ENCODE measurements around the gene LILRB4.

DNA sequence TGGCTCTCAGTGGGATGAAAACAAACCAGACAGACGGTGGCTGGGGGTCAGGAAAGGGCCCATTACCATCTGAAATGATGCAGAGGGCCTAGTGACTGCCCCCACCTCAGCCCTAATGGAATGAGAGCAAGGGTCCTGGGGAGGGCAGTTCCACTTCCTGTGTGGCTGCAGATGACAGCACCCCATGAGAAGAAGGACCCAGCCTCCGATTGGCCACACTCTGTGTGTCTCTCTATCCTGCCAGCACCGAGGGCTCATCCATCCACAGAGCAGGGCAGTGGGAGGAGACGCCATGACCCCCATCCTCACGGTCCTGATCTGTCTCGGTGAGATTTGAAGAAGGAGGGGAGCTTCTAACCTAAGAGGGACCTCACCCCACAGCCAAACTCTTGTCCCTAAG is 32.0 kb upstream of the LILRB4 start:
- TF ChIP-seq, protein P1, sequence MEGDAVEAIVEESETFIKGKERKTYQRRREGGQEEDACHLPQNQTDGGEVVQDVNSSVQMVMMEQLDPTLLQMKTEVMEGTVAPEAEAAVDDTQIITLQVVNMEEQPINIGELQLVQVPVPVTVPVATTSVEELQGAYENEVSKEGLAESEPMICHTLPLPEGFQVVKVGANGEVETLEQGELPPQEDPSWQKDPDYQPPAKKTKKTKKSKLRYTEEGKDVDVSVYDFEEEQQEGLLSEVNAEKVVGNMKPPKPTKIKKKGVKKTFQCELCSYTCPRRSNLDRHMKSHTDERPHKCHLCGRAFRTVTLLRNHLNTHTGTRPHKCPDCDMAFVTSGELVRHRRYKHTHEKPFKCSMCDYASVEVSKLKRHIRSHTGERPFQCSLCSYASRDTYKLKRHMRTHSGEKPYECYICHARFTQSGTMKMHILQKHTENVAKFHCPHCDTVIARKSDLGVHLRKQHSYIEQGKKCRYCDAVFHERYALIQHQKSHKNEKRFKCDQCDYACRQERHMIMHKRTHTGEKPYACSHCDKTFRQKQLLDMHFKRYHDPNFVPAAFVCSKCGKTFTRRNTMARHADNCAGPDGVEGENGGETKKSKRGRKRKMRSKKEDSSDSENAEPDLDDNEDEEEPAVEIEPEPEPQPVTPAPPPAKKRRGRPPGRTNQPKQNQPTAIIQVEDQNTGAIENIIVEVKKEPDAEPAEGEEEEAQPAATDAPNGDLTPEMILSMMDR (IDR thresholded peaks at IDR 0.05), result no peak
- TF ChIP-seq EZH2 (IDR thresholded peaks at IDR 0.05) (no peak), EZH2phosphoT487 (IDR thresholded peaks at IDR 0.05) (no peak)
